Measurements from ENCODE around the gene VPS18. TPM values are rescaled to one million over a fixed set of nuclear protein-coding genes. Genes with fewer than 3 reads are reported as not detected.

VPS18 gene
- total RNA-seq, 1 experiment from 2014 or later, result 16.9 TPM

- RAD21 ChIA-PET (ENCODE audit: low non-redundant PET in 1 of 2, low total read pairs in 2 of 2, uncharacterized antibody in 2 of 2, unreplicated experiment in 2 of 2), result no interaction called here
- H3K36me3 ChIP-seq (ENCODE audit: control insufficient read depth in 1 of 2, insufficient read depth in 2 of 2, low read length in 2 of 2), result no peaks in the 10 kb centered on the region
These were observed 54.6 kb downstream of the VPS18 start for GRCh38 chr15:40948706-40949473.

More at GRCh38 chr15:40948706-40949473, 54.6 kb downstream of the VPS18 start:
- H3K4me1 ChIP-seq (ENCODE audit: control insufficient read depth in 1 of 2, insufficient read depth in 2 of 2, low read length in 2 of 2), result peaks cover 6 to 21% of the 10 kb centered on the region in 2 experiments; a peak in 2 of 4 replicates
- no peak for ATAC-seq
- BruUV-seq (replicated peaks), result no TSS peak
- H3K4me3 ChIP-seq (replicated peaks in 1 of 2; ENCODE audit: low read depth in 1 of 2, low read length in 2 of 2), result no peak overlapping the region
- H3K9me3 ChIP-seq (ENCODE audit: control insufficient read depth in 1 of 2, insufficient read depth in 1 of 2, low read depth in 1 of 2, low read length in 2 of 2), result no peaks in the 10 kb centered on the region
- no peaks in the 10 kb centered on the region for H3K79me2 ChIP-seq (ENCODE audit: insufficient read depth, low read length)
- H3K9ac ChIP-seq (ENCODE audit: low read length), result no peak overlapping the region
- POLR2A ChIA-PET, result interaction anchor here (0.5 kb wide), 1 partner anchor 301 kb away, joined by 3 read pairs; no protein-coding TSS in a partner anchor
- TF ChIP-seq TCF7L2 (IDR thresholded peaks at IDR 0.05; ENCODE audit: borderline replicate concordance, extremely low read depth, insufficient read depth, insufficient read length) (no peak), CTCF (IDR thresholded peaks at IDR 0.05 in 2 of 3, conservative IDR thresholded peaks at IDR 0.05 in 1 of 3; ENCODE audit: borderline replicate concordance in 1 of 3, insufficient read depth in 1 of 3, low read depth in 2 of 3, low read length in 2 of 3) (no peak), SP1 (IDR thresholded peaks at IDR 0.05; ENCODE audit: low read depth) (no peak), ZBTB33 (IDR thresholded peaks at IDR 0.05; ENCODE audit: extremely low read depth, insufficient replicate concordance, low read length) (no peak), EZH2phosphoT487 (IDR thresholded peaks at IDR 0.05; ENCODE audit: borderline replicate concordance) (no peak), ZNF274 (IDR thresholded peaks at IDR 0.05; ENCODE audit: low read depth, low read length) (no peak), EGR1 (IDR thresholded peaks at IDR 0.05; ENCODE audit: low read depth) (no peak), ELF1 (IDR thresholded peaks at IDR 0.05; ENCODE audit: borderline replicate concordance, low read depth) (no peak), SRF (IDR thresholded peaks at IDR 0.05; ENCODE audit: low read depth) (no peak), FOSL1 (IDR thresholded peaks at IDR 0.05; ENCODE audit: low read depth) (no peak), ZFX (IDR thresholded peaks at IDR 0.05) (no peak), ATF3 (IDR thresholded peaks at IDR 0.05) (no peak), REST (IDR thresholded peaks at IDR 0.05; ENCODE audit: low read depth) (no peak), CBX3 (IDR thresholded peaks at IDR 0.05; ENCODE audit: low read depth) (no peak), JUND (IDR thresholded peaks at IDR 0.05) (no peak)
- H3K9me2 ChIP-seq (ENCODE audit: insufficient read depth), result no peaks in the 10 kb centered on the region
- DNase-seq (ENCODE audit: low read depth, low spot score), result no peak
- no peak overlapping the region for H2AFZ ChIP-seq (ENCODE audit: low read depth, low read length, poor library complexity, severe bottlenecking)
- CTCF ChIA-PET, result no interaction called here
- intact Hi-C loops (cut with micrococcal nuclease), result no loop called here
- no peak overlapping the region for H3K27ac ChIP-seq (ENCODE audit: low read depth, low read length)
- H3K27me3 ChIP-seq (ENCODE audit: insufficient read depth, low read length), result no peaks in the 10 kb centered on the region
- H3K4me2 ChIP-seq (ENCODE audit: low read length), result no peak overlapping the region
- no peaks in the 10 kb centered on the region for H4K20me1 ChIP-seq (ENCODE audit: insufficient read depth)

Measured in HCT116 (cell line).